NOMO-1 treated with DMSO at 0.1 percent for 48 hours (cell line): ENCODE data around the gene RPS6KA3.
"Not testable (repeated sequence)": the region's sequence is repeated elsewhere in the genome, so short reads cannot be mapped to it uniquely, and the experiment has no call there.

Source experiments
- DNase-seq: peaks from one replicate; lab custom pipeline; 2025; ENCODE audit not compliant: unreplicated experiment; lab: John Stamatoyannopoulos, UW

The RPS6KA3 gene

DNA sequence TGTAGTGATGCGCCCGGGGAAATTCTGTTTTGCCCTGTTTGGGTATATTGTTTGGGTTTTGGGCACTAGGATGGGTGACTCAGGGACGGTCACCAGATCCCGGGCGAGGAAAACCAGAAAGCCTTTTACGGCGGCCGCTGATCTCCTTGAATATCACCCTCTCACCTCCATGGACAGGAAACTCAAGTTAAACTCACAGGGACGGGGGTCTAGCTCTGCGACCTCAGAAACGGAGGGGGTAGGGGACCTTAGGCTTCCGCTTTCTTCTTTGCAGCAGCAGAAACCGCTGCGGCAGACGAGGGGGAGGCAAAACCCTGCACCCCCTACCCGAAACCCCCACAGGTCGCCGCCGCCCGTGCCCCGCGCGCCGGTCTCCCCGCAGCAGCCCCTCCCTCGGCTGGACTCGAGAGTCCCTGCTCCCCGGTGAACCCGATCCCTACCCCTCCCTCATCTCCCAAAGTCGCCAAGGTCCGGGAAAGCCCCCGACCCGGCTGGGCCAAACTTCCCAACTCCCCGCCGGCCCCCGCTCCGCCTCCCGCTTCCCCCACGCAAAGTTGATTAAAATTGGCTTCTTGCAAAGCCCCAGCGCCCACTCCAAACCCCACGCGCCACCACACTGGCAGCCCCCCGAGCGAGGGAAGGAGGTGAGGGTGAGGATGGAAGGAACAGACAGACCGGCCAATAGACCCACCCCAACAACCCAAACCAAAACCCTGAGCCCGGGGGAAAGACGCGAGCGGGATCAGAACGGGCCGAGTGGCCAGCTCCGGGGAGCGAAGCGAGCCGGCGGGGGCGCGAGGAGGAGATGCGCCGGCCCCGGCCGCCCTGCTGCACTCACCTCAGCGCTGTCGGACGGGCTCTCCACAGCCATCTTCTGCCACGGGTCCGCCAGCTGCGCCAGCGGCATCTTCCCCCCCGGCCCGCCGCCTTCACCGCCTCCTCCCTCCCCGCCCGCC is 705 bp downstream of the RPS6KA3 start:
- no peak for DNase-seq

DNA sequence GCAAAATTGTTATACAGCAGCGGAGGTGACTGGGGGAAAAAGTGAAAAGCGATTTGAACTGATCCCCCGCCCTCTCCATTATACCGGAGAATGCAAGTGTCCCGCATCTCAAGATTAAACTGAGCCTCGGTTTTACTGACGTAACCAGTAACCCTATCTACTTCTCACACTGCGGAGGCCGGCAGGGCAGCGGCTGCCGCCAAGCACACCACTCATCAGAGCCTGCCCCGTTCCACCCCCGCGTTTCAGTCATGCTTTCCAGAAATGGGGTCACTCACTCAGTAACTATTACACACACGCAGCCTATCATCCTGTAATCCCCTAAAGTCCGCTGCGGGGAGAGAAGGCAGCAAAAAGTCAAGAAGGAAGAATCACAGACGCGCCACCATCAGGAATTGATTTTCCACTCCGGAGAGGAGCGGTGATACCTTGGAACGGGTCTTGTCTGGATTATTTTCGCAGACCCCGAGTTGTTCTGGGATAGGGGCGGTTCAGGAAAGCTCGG is 1.4 kb downstream of the RPS6KA3 start:
- DNase-seq, result peak; percentile 27

DNA sequence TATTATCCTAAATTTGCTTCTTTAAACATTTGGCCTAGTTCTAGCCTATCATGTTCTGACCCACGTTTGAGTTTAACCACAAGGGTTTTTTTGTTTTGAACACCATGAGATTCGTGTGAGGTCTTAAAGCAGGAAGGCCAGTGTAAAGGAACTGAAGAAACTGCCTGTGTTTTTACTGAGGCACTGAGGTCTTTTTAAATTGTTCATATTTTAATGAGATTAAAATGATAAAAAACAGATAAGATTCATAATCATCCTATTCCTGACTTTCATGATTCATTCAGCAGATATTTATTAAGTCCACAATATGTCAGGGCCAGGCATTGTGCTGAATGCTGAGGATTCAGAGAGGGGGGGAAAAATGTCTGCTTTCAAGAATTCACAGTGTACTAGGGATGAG is 3.2 kb downstream of the RPS6KA3 start:
- peak; percentile 28 for DNase-seq

DNA sequence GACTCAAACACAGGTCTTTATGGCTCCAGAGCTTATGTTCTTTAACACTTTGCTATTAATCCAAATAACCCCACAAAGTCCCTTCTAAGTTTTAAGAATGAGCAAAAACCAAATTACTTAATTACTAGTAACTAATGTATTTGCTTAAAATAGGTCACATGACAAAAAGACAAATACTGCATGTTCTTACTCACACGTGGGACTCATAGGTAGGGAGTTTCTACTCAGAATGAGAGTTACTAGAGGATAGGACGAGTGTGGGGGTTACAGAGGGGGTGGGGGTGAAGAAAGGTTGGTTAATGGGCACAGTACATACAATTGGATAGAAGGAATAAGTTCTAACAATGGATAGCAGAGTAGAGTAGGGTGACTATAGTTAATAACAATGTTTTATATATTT is 5.8 kb downstream of the RPS6KA3 start:
- DNase-seq, result no peak

DNA sequence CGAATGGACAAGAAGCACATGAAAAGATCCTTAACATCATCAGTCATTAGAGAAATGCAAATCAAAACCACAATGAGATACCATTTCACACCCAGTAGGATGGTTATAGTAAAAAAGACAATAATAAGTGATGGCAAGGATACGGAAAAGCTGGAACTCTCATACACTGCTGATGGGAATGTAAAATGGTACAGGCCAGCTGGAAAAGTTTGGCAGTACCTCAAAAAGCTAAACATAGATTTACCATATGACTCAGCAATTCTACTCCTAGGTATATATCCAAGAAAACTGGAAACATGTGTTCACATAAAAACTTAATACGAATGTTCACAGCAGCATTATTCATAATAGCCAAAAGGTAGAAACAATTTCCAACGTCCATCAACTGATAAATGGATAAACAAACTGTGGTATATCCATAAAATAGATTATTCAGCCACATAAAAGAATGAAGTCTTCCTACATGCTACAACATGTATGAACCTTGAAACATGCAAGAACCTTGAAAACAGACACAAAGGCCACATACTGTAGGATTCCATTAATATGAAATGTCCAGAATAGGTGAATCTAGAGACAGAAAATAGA is 11.9 kb downstream of the RPS6KA3 start:
- no peak for DNase-seq

DNA sequence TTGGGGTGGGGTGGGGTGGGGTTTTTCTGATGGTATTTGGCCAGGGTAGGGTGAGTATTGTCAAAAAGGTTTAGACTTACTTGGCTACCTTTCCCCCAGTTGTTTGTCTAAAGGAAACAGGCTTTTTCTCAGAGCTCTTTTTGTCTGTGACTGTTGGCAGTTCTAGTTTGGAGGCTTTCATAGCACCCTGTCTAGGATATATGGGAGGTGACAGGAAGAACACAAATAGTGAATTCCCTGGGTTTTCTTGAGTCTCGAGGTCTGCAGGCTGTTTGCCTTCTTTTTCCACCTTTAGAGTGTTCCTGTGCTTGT is 13.5 kb downstream of the RPS6KA3 start:
- DNase-seq, result no peak

DNA sequence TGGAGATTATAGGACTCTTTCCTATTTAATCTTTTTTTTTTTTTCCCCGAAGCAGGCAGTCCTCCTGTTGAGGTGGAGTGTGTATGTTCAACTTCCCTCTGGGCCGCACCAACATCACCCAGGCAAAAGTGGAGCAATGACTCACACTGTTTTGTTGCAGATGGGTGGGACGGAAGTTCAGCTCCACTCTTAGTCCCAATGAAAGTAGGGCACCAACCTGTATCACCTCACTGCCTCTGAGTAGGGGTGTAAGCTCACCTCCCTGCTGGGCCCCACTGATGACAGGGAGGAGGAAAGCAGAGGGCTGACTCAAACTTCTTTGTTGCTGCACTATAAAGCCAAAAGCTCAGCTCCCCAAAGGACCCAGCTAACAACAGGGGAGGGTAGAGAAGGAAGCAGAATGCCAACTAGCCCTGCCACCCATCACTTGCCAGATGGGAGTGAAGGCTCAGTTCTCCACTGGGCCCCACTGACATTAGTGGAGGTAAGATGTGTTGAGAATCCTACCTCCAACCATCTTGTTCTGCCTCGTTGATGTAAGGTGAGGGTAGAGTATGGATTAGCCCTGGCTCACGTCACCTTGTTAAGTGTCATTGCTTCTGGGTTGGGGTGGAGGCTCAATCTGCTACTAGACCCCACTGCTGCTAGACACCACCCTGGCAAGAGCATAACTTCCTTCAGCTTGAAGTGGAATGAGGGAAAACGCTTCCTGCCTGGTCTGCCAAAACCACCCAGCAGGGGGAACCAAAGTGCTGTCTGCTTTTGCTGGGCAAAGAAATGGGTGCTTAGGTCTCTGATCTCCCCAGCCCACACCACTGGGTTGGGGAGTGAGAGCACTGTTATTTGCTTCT is 14.1 kb downstream of the RPS6KA3 start:
- peak; percentile 55 for DNase-seq

DNA sequence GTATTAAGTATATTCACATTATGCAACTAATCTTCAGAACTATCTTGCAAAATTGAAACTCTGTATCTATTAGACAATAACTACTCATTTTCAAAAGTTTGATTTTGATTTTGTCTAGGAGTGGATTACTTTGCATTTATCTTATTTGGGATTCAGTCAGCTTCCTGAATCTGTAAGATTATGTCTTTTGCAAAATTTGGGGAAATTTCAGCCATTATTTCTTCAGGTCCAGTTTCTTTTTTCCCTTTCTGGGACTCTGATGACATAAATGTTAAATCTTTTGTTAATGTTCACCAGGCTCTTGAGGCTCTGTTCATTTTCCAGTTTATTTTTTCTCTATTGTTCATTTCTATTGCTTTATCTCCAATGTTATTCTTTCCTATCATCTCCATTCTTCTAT is 15.0 kb downstream of the RPS6KA3 start:
- no peak for DNase-seq

DNA sequence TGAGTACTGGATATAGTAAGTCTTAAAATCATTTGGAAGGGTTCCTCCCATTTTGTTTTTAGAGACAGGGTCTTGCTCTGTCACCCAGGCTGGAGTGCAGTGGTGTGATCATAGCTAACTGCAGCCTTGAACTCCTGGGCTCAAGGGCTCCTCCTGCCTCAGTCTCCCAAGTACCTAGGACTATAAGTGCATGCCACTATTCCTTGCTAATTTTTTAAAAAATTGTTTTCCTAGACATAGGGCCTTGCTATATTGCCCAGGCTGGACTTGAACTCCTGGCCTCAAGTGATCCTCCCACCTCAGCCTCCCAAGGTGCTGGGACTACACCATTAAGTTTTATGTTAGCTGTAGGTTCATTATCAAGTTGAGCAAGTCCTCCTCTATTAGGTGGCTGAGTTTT is 16.6 kb downstream of the RPS6KA3 start:
- not testable (repeated sequence) for DNase-seq

DNA sequence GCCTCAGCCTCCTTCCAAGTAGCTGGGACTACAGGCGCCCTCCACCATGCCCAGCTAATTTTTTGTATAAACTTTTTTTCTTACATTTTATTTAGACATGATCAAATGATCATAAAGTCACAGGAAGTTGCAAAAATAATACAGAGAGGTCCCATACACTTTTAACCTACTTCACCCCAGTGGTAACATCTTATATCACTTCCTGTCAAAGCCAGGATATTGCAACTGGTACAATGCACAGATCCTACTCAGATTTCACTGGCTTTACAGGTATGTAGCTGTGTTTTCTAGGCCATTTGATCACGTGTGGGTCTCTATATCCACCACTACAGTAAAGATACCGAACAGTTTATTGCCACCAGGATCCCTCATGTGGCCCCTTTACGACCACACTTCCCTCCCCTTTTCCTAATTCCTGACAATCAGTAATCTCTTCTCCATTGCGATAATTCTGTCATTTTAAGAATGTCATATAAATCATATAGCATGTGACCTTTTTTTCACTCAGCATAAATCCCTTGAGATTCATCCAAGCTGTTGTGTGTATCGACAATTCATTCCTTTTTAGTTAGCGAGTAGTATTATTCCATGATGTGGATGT is 18.0 kb downstream of the RPS6KA3 start:
- DNase-seq, result no peak

DNA sequence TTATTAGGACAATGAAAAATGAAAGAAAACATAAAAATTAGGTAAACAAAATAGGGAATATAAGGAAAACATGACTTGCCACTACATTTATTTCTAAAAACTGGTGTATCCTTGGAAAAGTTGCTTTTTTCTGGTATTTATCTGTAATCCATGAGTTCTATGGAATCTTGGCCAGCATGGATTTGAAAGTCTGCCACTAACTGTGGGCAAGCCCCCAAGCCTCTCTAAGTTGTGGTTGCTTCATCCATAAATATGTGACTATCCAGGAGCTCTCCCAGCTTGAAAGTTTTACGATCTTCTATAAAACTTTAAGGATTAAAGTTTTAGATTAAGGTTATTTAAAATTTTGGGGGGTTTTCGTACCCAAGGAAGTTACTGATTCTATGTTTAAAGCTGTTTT is 21.8 kb downstream of the RPS6KA3 start:
- DNase-seq, result no peak

DNA sequence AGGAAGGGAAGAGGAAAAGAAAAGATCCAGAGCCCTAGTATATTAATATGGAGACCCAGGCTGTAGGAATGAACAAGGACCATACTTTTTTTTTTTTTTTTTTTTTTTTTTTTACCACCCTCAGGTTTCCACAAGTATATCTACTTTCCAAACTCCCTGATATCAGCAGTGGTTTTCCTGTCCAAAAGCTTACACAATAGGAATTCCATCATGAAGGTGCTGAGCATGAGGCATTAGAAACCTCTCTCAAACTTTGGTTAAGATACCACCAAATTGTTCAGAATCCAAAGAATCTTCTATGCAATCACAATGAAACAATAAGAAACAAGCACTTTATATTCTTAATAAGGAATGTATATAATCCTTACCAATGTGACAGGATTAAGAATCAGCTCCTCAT is 26.5 kb downstream of the RPS6KA3 start:
- no peak for DNase-seq

DNA sequence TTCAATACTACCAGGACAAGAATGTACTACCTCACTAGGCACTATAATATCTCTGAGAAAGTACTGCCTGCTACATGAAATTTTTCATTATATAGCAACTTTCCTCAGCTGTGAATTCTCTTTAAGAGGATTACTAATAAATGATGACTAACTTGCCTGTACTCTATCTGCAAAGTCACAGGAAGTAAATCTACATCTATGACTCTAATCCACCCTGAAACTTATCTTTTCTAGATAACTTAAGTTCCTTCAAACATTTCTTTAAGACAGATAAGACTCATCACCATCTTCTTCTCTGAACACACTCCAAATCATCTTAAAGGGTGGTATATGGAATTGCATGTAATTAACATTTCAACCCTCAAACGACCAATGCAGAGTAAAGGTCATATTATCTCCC is 28.8 kb downstream of the RPS6KA3 start:
- DNase-seq, result no peak

DNA sequence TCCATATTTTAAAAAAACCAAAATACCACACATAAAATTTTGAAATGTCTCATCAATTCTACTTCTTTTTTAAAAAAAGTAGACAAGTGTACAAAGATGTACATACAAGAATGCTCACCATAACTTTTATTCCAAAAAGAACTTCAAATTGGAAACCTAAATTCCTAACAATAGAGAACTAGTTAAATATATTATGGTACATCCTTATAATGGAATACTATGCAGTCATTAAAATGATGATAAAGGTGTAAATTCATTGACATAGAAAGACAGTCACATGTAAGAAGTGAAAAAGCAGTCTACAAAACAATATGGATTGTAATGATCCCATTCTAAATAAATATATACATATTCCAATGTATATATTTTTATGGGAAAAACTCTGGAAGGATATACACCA is 31.0 kb downstream of the RPS6KA3 start:
- no peak for DNase-seq

DNA sequence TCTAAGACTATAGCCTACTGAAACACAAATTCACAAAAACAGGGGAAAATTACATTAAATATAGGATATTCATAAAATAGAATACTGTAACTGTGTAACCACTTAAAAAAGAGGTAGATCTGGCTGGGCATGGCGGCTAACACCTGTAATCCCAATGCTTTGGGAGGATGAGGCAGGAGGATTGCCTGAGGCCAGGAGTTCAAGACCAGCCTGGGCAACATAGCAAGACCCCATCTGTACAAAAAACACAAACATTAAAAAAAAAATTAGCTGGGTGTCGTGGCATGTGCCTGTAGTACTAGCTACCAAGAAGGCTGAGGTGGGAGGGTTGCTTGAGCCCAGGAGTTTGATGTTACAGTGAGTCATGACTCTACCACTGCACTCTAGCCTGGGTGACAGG is 33.4 kb downstream of the RPS6KA3 start:
- no peak for DNase-seq

DNA sequence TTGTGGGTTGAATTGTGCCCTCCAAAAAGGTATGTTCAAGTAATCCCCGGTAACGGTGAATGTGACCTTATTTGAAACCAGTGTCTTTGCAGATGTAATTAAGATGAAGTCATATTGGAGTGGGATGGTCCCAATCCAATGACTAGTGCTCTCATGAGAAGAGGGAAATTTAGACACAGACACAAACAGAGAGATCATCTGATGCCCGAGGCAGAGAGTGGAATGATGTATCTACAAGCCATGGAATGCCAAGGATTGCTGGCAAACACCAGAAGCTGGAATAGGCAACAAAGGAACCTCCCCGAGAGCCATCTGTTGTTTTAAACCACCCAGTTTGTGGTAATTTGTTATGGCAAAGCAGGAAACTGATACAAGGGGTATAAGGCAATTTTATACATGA is 35.1 kb downstream of the RPS6KA3 start:
- no peak for DNase-seq

DNA sequence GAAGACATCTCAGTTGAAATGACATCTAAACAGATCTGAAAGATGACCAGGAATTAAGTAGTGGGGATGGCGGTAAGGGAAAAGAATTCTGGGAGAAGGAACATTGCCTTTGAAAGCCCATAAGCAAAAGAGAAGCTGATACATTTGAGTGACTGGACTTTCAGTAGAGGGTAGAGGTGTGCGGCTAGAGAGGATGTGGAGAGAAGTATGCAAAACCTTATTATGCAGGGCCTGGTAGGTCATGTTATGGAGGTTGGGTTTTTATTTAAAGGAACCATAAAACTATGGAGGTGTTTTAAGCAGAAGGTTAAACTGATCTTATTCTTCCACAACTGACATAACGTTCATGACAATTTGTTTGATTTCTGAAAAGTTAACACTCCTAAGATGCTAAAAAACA is 36.3 kb downstream of the RPS6KA3 start:
- no peak for DNase-seq

DNA sequence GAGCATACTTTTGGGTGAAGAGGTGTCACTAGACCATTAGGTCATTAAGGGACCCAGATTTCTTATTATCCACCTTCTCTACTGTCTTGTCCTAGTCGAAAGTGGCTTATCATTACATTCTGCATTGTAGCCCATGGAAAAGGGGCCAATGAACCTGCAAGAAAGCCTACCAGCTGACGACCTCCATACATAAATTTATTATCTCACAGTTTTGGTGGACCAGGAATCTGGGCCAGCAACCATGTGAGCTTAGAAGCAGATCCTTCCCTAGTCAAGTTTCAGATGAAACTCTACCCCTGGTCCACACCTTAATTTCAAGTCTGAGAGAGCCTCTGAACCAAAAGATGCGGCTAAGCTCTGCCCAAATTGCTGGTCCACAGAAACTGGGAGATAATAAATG is 37.6 kb downstream of the RPS6KA3 start:
- DNase-seq, result no peak

DNA sequence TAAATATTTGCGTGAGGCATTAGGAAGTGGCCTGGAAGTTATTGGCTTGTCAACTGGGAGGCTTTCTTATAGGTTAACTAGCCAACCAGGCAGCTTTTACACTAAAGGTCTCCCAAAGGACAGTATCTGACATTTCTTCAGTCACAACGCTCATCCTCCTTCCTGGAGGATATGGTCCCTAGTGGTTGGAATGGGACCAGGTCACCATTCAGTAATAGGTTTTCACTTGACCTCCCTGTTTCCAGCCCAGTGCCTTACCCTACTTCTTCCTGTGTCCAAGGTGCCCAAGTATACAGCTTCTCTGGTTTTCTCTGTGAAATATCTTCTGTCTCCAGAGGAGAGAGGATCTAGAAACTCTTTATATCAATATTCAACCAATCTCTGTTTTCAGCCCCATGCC is 38.5 kb downstream of the RPS6KA3 start:
- no peak for DNase-seq

DNA sequence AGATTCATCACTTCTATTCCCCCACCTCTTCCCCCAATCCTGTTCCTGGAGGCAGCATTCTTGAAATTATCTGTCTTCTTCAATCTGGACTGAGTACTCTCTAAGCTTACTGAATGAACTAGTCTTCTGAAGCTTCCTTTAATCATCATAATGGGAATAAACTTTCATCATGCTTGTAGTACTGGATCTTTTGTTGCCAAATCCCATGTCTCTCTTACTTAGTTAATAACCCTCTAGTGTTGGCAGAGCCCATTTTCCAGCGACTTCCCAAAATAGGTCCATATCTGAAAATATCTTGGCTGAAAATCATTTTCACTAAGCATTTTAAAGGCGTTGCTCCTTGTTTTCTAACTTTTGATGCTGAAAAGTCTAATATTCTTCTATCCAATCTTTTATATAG is 39.6 kb downstream of the RPS6KA3 start:
- no peak for DNase-seq

DNA sequence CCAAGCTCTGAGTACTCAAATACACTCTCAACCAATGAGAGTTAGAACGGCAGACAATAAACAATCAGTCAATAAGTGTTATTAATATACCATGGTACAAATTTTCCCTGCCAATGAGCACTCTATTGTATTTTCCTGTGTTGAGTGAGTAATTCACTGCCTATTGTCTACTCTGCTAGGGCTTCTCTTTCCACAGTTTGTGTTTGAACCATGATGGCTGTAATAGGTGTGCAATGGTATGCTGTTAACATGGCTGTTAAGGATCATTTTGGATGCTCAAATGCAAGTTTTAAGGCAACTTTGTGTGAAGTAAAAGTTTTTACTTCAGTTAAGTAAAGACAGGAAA is 41.2 kb downstream of the RPS6KA3 start:
- DNase-seq, result no peak
